Stimulated activated CD8-positive, alpha-beta memory T cell treated with anti-CD3 and anti-CD28 coated beads, Interleukin-4, amount 100 ng/mL, for 24 hours (primary cell): Measurements from ENCODE around the gene ETS2.

Experiments
- DNase-seq: peaks from one replicate; pipeline ENCODE4 v3.0.0-alpha.2; 2020; ENCODE audit warnings: low read depth

Gene ETS2

DNA sequence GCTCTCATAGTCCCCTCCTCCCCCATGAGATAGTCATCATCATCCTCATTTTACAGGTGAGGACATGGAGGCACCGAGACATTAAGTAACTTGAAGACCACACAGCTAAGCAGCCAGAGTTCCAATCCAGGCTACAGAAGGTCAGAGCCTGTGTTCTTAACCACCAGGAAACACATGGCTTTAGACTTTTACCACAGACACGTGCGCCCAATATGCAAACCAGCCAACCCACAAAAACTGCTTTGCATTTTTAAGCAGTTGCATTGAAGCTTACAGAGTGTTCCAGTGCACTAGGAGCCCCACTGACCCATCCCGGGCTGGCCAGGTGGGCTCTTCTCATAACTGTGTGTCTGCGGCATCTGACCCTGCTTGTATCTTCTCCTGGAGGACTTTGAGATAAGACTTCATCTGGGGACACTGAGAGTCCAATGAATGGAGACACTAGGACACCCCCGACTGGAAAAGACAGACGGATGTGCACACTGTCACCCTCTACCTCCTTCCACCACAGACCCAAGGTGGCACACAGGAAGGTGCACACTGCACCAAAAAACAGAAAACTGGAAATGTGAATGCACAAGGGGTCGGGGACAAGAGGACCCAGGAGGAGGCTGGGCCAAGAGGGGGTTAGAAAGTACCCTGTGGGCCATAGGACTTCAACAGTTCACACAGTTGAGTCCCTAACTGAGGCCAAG, 56.4 kb downstream of the ETS2 start:
- no peak for DNase-seq

DNA sequence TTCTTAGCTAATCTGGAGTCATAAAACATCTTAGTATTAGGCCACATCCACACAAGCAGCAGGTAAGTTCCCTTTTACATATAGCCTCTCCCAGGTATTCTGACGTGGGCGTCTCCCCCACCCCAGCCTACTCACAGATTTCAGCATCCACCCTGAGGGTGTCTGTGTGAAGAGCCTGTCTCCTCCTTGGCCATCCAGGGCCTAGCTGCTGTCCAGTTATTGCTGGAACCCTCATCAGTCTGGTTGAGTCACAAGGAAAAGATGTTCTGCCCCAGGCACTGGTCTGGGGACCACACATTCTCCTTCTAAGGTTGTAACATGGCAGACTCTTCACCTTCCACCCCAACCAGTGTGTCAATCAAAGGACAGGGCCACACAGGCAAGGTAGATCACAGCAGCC, 57.6 kb downstream of the ETS2 start:
- no peak for DNase-seq

DNA sequence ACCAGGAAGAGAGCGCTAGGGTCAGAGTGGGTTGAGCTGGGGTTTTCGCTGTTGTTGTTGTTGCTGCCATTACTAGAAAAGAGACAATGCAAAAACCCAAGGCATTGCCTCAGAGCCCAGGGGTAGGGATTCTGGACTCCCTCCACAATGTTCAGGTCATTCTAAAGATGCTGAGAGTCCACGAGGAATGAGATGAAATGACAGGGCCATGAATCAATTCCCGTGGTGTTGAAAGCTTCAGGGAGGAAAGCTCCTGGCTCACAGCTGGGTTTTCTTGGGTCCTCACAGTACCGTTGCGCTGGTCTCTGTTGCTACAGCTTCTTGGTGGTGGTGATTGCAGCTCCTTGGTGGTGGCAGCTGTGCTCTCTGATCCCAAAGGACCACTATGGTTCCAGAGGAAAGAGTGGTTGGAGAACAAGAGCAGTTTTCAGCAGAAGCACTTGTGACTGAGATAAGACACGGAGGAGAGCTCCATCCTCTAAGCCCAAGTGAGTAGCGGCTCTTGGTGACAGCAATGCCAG, 58.2 kb downstream of the ETS2 start:
- DNase-seq: no peak

DNA sequence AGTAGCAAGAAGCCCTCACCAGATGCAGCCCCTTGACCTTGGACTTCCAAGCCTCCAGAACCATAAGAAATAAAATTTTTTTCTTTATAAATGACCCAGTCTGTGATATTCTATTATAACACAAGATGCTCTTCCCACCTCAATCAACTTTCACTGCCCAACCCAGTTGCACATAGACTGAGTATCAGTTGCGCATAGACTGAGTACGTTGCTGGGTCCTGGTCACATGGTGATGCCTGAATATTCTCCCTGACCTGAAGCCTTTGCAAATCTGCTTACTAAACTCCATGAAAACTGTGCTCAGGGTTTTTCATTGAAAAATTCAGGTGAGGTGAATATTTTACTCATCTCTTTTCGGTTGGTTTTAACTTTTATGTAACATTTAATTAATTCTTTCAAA, 59.2 kb downstream of the ETS2 start:
- DNase-seq: no peak

DNA sequence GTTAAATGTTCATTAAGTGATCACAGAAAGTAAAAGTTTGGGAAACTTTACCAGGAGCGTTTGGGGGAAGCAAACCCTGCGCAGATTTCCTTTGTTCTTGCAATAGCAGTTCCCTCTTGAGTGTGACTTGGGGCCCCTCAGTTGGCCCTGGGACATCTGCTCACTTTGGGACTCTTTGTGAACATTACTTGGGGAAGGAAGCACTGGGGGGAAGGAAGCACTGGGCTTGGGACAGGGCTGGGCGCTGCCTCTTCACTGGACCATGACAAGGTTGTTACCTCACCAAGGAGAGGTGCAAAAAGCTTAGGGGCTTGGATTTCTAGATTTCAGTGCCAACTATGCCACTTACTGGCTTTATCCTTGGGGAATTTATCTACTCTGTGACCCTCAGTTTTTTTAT, 63.5 kb downstream of the ETS2 start:
- DNase-seq: no peak

GRCh38 chr21:38869946-38870345, 64.2 kb downstream of the ETS2 start:
- no peak for DNase-seq
